Measurements from ENCODE around the gene PSMA8. TPM values are rescaled to one million over a fixed set of nuclear protein-coding genes. Genes with fewer than 3 reads are reported as not detected.

Gene PSMA8
- total RNA-seq, 1 experiment from 2014 or later = not detected

DNA sequence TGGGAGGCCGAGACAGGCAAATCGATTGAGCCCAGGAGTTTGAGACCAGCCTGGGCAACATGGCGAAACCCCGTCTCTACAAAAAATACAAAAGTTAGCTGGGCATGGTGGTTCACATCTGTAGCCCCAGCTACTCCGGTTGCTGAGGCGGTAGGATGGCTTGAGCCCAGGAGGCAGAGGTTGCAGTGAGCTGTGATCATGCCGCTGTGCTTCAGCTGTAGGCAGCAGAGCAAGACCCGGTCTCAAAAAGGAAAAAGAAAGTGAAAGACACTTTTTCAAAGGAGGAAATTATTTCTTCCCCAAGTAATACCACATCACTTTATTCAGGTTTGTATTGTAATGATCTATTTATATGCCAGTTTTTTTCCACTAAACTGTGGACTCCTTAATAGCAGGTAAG, 56.8 kb downstream of the PSMA8 start:
- CTCF ChIA-PET = no interaction called here
- Mint-ChIP-seq H3K27me3 (ENCODE audit: low read depth) (no peaks in the 10 kb centered on the region), H3K36me3 (no peaks in the 10 kb centered on the region), H3K4me3 (no peak overlapping the region), H3K9me3 (0 out of 2 replicates have a peak, but pooled peaks cover 3% of the 10 kb centered on the region), H3K4me1 (no peaks in the 10 kb centered on the region), H3K27ac (no peak overlapping the region)
- no peak for DNase-seq (ENCODE audit: low spot score)
- POLR2A ChIA-PET = no interaction called here
- TF ChIP-seq, protein P1, sequence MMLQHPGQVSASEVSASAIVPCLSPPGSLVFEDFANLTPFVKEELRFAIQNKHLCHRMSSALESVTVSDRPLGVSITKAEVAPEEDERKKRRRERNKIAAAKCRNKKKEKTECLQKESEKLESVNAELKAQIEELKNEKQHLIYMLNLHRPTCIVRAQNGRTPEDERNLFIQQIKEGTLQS (CRISPR knock-in tag; conservative IDR thresholded peaks at IDR 0.05) = no peak
- no peak for TF ChIP-seq NR2C2 (CRISPR knock-in tag; IDR thresholded peaks at IDR 0.05)
- TF ChIP-seq, protein P2, sequence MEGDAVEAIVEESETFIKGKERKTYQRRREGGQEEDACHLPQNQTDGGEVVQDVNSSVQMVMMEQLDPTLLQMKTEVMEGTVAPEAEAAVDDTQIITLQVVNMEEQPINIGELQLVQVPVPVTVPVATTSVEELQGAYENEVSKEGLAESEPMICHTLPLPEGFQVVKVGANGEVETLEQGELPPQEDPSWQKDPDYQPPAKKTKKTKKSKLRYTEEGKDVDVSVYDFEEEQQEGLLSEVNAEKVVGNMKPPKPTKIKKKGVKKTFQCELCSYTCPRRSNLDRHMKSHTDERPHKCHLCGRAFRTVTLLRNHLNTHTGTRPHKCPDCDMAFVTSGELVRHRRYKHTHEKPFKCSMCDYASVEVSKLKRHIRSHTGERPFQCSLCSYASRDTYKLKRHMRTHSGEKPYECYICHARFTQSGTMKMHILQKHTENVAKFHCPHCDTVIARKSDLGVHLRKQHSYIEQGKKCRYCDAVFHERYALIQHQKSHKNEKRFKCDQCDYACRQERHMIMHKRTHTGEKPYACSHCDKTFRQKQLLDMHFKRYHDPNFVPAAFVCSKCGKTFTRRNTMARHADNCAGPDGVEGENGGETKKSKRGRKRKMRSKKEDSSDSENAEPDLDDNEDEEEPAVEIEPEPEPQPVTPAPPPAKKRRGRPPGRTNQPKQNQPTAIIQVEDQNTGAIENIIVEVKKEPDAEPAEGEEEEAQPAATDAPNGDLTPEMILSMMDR (IDR thresholded peaks at IDR 0.05) = no peak
- TF ChIP-seq ZNF263 (CRISPR knock-in tag; IDR thresholded peaks at IDR 0.05; ENCODE audit: low read depth) = no peak
- TF ChIP-seq TEAD1 (CRISPR knock-in tag; IDR thresholded peaks at IDR 0.05) = no peak
- no peak for TF ChIP-seq ZNF423 (CRISPR knock-in tag; IDR thresholded peaks at IDR 0.05)
- no peak for TF ChIP-seq CREB1 (CRISPR knock-in tag; IDR thresholded peaks at IDR 0.05)
- TF ChIP-seq SP1 (CRISPR knock-in tag; conservative IDR thresholded peaks at IDR 0.05) = no peak
- TF ChIP-seq ATF1 (CRISPR knock-in tag; IDR thresholded peaks at IDR 0.05) = no peak
- no peak for TF ChIP-seq ZNF317 (CRISPR knock-in tag; IDR thresholded peaks at IDR 0.05; ENCODE audit: borderline replicate concordance, low read depth)
- TF ChIP-seq, protein P3, sequence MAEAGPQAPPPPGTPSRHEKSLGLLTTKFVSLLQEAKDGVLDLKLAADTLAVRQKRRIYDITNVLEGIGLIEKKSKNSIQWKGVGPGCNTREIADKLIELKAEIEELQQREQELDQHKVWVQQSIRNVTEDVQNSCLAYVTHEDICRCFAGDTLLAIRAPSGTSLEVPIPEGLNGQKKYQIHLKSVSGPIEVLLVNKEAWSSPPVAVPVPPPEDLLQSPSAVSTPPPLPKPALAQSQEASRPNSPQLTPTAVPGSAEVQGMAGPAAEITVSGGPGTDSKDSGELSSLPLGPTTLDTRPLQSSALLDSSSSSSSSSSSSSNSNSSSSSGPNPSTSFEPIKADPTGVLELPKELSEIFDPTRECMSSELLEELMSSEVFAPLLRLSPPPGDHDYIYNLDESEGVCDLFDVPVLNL (CRISPR knock-in tag; IDR thresholded peaks at IDR 0.05; ENCODE audit: borderline replicate concordance, low read depth) = no peak
- TF ChIP-seq RELA (CRISPR knock-in tag; IDR thresholded peaks at IDR 0.05; ENCODE audit: borderline replicate concordance) = no peak
- TF ChIP-seq, protein P4, sequence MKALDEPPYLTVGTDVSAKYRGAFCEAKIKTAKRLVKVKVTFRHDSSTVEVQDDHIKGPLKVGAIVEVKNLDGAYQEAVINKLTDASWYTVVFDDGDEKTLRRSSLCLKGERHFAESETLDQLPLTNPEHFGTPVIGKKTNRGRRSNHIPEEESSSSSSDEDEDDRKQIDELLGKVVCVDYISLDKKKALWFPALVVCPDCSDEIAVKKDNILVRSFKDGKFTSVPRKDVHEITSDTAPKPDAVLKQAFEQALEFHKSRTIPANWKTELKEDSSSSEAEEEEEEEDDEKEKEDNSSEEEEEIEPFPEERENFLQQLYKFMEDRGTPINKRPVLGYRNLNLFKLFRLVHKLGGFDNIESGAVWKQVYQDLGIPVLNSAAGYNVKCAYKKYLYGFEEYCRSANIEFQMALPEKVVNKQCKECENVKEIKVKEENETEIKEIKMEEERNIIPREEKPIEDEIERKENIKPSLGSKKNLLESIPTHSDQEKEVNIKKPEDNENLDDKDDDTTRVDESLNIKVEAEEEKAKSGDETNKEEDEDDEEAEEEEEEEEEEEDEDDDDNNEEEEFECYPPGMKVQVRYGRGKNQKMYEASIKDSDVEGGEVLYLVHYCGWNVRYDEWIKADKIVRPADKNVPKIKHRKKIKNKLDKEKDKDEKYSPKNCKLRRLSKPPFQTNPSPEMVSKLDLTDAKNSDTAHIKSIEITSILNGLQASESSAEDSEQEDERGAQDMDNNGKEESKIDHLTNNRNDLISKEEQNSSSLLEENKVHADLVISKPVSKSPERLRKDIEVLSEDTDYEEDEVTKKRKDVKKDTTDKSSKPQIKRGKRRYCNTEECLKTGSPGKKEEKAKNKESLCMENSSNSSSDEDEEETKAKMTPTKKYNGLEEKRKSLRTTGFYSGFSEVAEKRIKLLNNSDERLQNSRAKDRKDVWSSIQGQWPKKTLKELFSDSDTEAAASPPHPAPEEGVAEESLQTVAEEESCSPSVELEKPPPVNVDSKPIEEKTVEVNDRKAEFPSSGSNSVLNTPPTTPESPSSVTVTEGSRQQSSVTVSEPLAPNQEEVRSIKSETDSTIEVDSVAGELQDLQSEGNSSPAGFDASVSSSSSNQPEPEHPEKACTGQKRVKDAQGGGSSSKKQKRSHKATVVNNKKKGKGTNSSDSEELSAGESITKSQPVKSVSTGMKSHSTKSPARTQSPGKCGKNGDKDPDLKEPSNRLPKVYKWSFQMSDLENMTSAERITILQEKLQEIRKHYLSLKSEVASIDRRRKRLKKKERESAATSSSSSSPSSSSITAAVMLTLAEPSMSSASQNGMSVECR (CRISPR knock-in tag; IDR thresholded peaks at IDR 0.05; ENCODE audit: borderline replicate concordance) = no peak
- TF ChIP-seq, protein P5, sequence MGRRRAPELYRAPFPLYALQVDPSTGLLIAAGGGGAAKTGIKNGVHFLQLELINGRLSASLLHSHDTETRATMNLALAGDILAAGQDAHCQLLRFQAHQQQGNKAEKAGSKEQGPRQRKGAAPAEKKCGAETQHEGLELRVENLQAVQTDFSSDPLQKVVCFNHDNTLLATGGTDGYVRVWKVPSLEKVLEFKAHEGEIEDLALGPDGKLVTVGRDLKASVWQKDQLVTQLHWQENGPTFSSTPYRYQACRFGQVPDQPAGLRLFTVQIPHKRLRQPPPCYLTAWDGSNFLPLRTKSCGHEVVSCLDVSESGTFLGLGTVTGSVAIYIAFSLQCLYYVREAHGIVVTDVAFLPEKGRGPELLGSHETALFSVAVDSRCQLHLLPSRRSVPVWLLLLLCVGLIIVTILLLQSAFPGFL (CRISPR knock-in tag; IDR thresholded peaks at IDR 0.05; ENCODE audit: borderline replicate concordance) = no peak
- no peak for TF ChIP-seq NFE2L1 (CRISPR knock-in tag; IDR thresholded peaks at IDR 0.05)
- no peak for TF ChIP-seq OVOL2 (CRISPR knock-in tag; IDR thresholded peaks at IDR 0.05; ENCODE audit: borderline replicate concordance)
- TF ChIP-seq, protein P6, sequence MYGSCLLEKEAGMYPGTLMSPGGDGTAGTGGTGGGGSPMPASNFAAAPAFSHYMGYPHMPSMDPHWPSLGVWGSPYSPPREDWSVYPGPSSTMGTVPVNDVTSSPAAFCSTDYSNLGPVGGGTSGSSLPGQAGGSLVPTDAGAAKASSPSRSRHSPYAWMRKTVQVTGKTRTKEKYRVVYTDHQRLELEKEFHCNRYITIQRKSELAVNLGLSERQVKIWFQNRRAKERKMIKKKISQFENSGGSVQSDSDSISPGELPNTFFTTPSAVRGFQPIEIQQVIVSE (CRISPR knock-in tag; IDR thresholded peaks at IDR 0.05; ENCODE audit: borderline replicate concordance) = no peak
- no peak for TF ChIP-seq NFATC4 (CRISPR knock-in tag; IDR thresholded peaks at IDR 0.05)
- TF ChIP-seq JAZF1 (CRISPR knock-in tag; IDR thresholded peaks at IDR 0.05) = no peak
- TF ChIP-seq, protein P7, sequence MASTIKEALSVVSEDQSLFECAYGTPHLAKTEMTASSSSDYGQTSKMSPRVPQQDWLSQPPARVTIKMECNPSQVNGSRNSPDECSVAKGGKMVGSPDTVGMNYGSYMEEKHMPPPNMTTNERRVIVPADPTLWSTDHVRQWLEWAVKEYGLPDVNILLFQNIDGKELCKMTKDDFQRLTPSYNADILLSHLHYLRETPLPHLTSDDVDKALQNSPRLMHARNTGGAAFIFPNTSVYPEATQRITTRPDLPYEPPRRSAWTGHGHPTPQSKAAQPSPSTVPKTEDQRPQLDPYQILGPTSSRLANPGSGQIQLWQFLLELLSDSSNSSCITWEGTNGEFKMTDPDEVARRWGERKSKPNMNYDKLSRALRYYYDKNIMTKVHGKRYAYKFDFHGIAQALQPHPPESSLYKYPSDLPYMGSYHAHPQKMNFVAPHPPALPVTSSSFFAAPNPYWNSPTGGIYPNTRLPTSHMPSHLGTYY (CRISPR knock-in tag; IDR thresholded peaks at IDR 0.05) = no peak
- ATAC-seq = no peak
